ENCODE data around the gene B3GNT3. TPM values are rescaled to one million over a fixed set of nuclear protein-coding genes. Genes with fewer than 3 reads are reported as not detected.

Gene B3GNT3
- total RNA-seq, 2 donors from 2014 or later = 0.70 to 1.2 TPM

- Histone ChIP-seq H3K27me3 (ENCODE audit: control insufficient read depth, insufficient read depth, low read length, poor library complexity, severe bottlenecking) (peaks cover 14% of the 10 kb centered on the region), H3K9me3 (ENCODE audit: control insufficient read depth, low read length) (no peaks in the 10 kb centered on the region), H3K36me3 (ENCODE audit: control insufficient read depth, insufficient read depth, low read length) (no peaks in the 10 kb centered on the region), H3K9ac (ENCODE audit: extremely low read depth, low read length, poor library complexity, severe bottlenecking) (peak overlapping the region; percentile 59), H3K27ac (ENCODE audit: low read depth, low read length) (no peak overlapping the region), H3K4me3 (ENCODE audit: low read length) (peak overlapping the region; percentile 89), H3K4me1 (ENCODE audit: control insufficient read depth, insufficient read depth, low read length) (no peaks in the 10 kb centered on the region)
- H3K27ac Mint-ChIP-seq = peak overlapping the region; percentile 99
- no peaks in the 10 kb centered on the region for H3K36me3 Mint-ChIP-seq (ENCODE audit: low read depth)
- 0 to 4% methylated on average over 5 to 29 of the region's 29 CpGs for WGBS, 2 experiments (ENCODE audit: insufficient coverage in 1 of 2, insufficient read length in 1 of 2)
- TF ChIP-seq CTCF (conservative IDR thresholded peaks at IDR 0.05) = peak; percentile 14
- no peaks in the 10 kb centered on the region for H3K9me3 Mint-ChIP-seq
- peaks cover 26% of the 10 kb centered on the region for H3K27me3 Mint-ChIP-seq (ENCODE audit: insufficient read depth)
- peaks cover 3% of the 10 kb centered on the region for H3K4me1 Mint-ChIP-seq
- DNase-seq = peak; percentile 96
- peak overlapping the region; percentile 78 for H3K4me3 Mint-ChIP-seq
These were observed 35.1 kb downstream of the B3GNT3 start for GRCh38 chr19:17829855-17830566.

GRCh38 chr19:17830567-17831418 is 35.9 kb downstream of the B3GNT3 start:
- Mint-ChIP-seq H3K36me3 (ENCODE audit: low read depth) (no peaks in the 10 kb centered on the region), H3K27ac (peak overlapping the region; percentile 99), H3K4me3 (peak overlapping the region; percentile 78), H3K27me3 (ENCODE audit: insufficient read depth) (peaks cover 28% of the 10 kb centered on the region), H3K4me1 (peaks cover 3% of the 10 kb centered on the region), H3K9me3 (no peaks in the 10 kb centered on the region)
- peak overlapping the region; percentile 89 for H3K4me3 ChIP-seq (ENCODE audit: low read length)
- H3K4me1 ChIP-seq (ENCODE audit: control insufficient read depth, insufficient read depth, low read length) = no peaks in the 10 kb centered on the region
- whole genome bisulfite sequencing, 2 experiments (ENCODE audit: insufficient coverage in 1 of 2, insufficient read length in 1 of 2) = 17 to 26% methylated on average over 13 to 43 of the region's 50 CpGs
- TF ChIP-seq CTCF (conservative IDR thresholded peaks at IDR 0.05) = peak; percentile 3
- peak overlapping the region; percentile 59 for H3K9ac ChIP-seq (ENCODE audit: extremely low read depth, low read length, poor library complexity, severe bottlenecking)
- no peaks in the 10 kb centered on the region for H3K36me3 ChIP-seq (ENCODE audit: control insufficient read depth, insufficient read depth, low read length)
- H3K9me3 ChIP-seq (ENCODE audit: control insufficient read depth, low read length) = no peaks in the 10 kb centered on the region
- peaks cover 14% of the 10 kb centered on the region for H3K27me3 ChIP-seq (ENCODE audit: control insufficient read depth, insufficient read depth, low read length, poor library complexity, severe bottlenecking)
- peak; percentile 99 for DNase-seq
- no peak overlapping the region for H3K27ac ChIP-seq (ENCODE audit: low read depth, low read length)

GRCh38 chr19:17831419-17831888 is 36.5 kb downstream of the B3GNT3 start:
- TF ChIP-seq CTCF (conservative IDR thresholded peaks at IDR 0.05) = no peak
- no peaks in the 10 kb centered on the region for H3K36me3 ChIP-seq (ENCODE audit: control insufficient read depth, insufficient read depth, low read length)
- H3K27ac Mint-ChIP-seq = no peak overlapping the region
- H3K4me3 ChIP-seq (ENCODE audit: low read length) = peak overlapping the region; percentile 73
- H3K4me3 Mint-ChIP-seq = peak overlapping the region; percentile 78
- no peaks in the 10 kb centered on the region for H3K9me3 ChIP-seq (ENCODE audit: control insufficient read depth, low read length)
- peaks cover 28% of the 10 kb centered on the region for H3K27me3 Mint-ChIP-seq (ENCODE audit: insufficient read depth)
- 58 to 92% methylated on average over 7 to 24 of the region's 25 CpGs for WGBS, 2 experiments (ENCODE audit: insufficient coverage in 1 of 2, insufficient read length in 1 of 2)
- no peak overlapping the region for H3K9ac ChIP-seq (ENCODE audit: extremely low read depth, low read length, poor library complexity, severe bottlenecking)
- H3K27ac ChIP-seq (ENCODE audit: low read depth, low read length) = no peak overlapping the region
- no peaks in the 10 kb centered on the region for H3K4me1 ChIP-seq (ENCODE audit: control insufficient read depth, insufficient read depth, low read length)
- no peaks in the 10 kb centered on the region for H3K9me3 Mint-ChIP-seq
- no peak for DNase-seq
- H3K4me1 Mint-ChIP-seq = peaks cover 5% of the 10 kb centered on the region
- H3K27me3 ChIP-seq (ENCODE audit: control insufficient read depth, insufficient read depth, low read length, poor library complexity, severe bottlenecking) = peaks cover 14% of the 10 kb centered on the region
- no peaks in the 10 kb centered on the region for H3K36me3 Mint-ChIP-seq (ENCODE audit: low read depth)

Data from endodermal cell (in vitro differentiated cells).